GM18873 (cell line): ENCODE results near the gene CLNK.
"Not testable (repeated sequence)": the region's sequence is repeated elsewhere in the genome, so short reads cannot be mapped to it uniquely, and the experiment has no call there.

ENCODE experiments used
- ATAC-seq: cut with Tn5 transposase; IDR thresholded peaks from one replicate; pipeline ENCODE4 v1.9.1; 2021; ENCODE audit warnings: mild to moderate bottlenecking, moderate library complexity, moderate number of reproducible peaks; ENCODE audit not compliant: unreplicated experiment, low FRiP score

Gene CLNK

GRCh38 chr4:10620935-10621488 is 63.6 kb downstream of the CLNK start:
- no peak for ATAC-seq

- ATAC-seq: no peak
These were observed 64.7 kb downstream of the CLNK start for GRCh38 chr4:10619855-10620254.

- ATAC-seq: no peak
These were observed 65.3 kb downstream of the CLNK start for GRCh38 chr4:10619220-10619619.

- ATAC-seq: not testable (repeated sequence)
These were observed 69.6 kb downstream of the CLNK start for GRCh38 chr4:10614926-10615325.

- ATAC-seq: no peak
These were observed 70.6 kb downstream of the CLNK start for GRCh38 chr4:10613926-10614478.

GRCh38 chr4:10612476-10612875 is 72.1 kb downstream of the CLNK start:
- no peak for ATAC-seq

GRCh38 chr4:10611673-10612072 is 72.9 kb downstream of the CLNK start:
- no peak for ATAC-seq

- no peak for ATAC-seq
These were observed 75.9 kb downstream of the CLNK start for GRCh38 chr4:10608501-10609219.

- no peak for ATAC-seq
These were observed 77.4 kb downstream of the CLNK start for GRCh38 chr4:10607206-10607605.

- no peak for ATAC-seq
These were observed 77.9 kb downstream of the CLNK start for GRCh38 chr4:10606483-10607155.

- ATAC-seq: no peak
These were observed 78.7 kb downstream of the CLNK start for GRCh38 chr4:10605746-10606482.

GRCh38 chr4:10605031-10605430 is 79.5 kb downstream of the CLNK start:
- no peak for ATAC-seq

- ATAC-seq: no peak
These were observed 85.0 kb downstream of the CLNK start for GRCh38 chr4:10599574-10599973.

- ATAC-seq: no peak
These were observed 85.7 kb downstream of the CLNK start for GRCh38 chr4:10598829-10599228.

- no peak for ATAC-seq
These were observed 87.8 kb downstream of the CLNK start for GRCh38 chr4:10596586-10597290.

- no peak for ATAC-seq
These were observed 91.4 kb downstream of the CLNK start for GRCh38 chr4:10593130-10593529.

- no peak for ATAC-seq
These were observed 93.7 kb downstream of the CLNK start for GRCh38 chr4:10590896-10591295.

- ATAC-seq: no peak
These were observed 94.8 kb downstream of the CLNK start for GRCh38 chr4:10589799-10590198.

GRCh38 chr4:10589321-10589720 is 95.2 kb downstream of the CLNK start:
- no peak for ATAC-seq

- ATAC-seq: no peak
These were observed 96.9 kb downstream of the CLNK start for GRCh38 chr4:10587697-10588096.
